H9 (cell line): ENCODE results near the gene GTF2F2. TPM values are rescaled to one million over a fixed set of nuclear protein-coding genes. Genes with fewer than 3 reads are reported as not detected.

ENCODE experiments used
- DNase-seq: peaks from one replicate; pipeline ENCODE4 v3.0.0-alpha.2; 2017
- H2AFZ ChIP-seq: one replicate; pipeline ENCODE4 v1.6.1; 2013; ENCODE audit warnings: mild to moderate bottlenecking, low read length, control low read depth, moderate library complexity
- H2AK5ac ChIP-seq: 2 replicates; pipeline ENCODE4 v1.6.1; 2013; ENCODE audit warnings: low read length, control low read depth, mixed read lengths; ENCODE audit not compliant: insufficient read length
- H2BK120ac ChIP-seq: one replicate; pipeline ENCODE4 v1.6.1; 2013; ENCODE audit warnings: low read depth, mild to moderate bottlenecking, low read length, control low read depth, inconsistent platforms; ENCODE audit not compliant: poor library complexity, severe bottlenecking
- H2BK12ac ChIP-seq: 2 replicates; pipeline ENCODE4 v1.6.1; 2013; ENCODE audit warnings: low read length, control low read depth, mixed read lengths, low read depth; ENCODE audit not compliant: insufficient read length
- H2BK15ac ChIP-seq: 2 replicates; pipeline ENCODE4 v1.6.1; 2013; ENCODE audit warnings: low read depth, low read length, control low read depth
- H2BK20ac ChIP-seq: one replicate; pipeline ENCODE4 v1.6.1; 2013; ENCODE audit warnings: low read depth, mild to moderate bottlenecking, low read length, control low read depth, inconsistent platforms; ENCODE audit not compliant: poor library complexity, severe bottlenecking
- H2BK5ac ChIP-seq: 2 replicates; pipeline ENCODE4 v1.6.1; 2013; ENCODE audit warnings: low read length, control low read depth, mixed read lengths; ENCODE audit not compliant: insufficient read length
- H3K14ac ChIP-seq: 2 replicates; pipeline ENCODE4 v1.6.1; 2013; ENCODE audit warnings: low read length, control low read depth; ENCODE audit not compliant: insufficient read depth
- H3K18ac ChIP-seq: 2 replicates; pipeline ENCODE4 v1.6.1; 2013; ENCODE audit warnings: low read depth, mild to moderate bottlenecking, mixed read lengths, low read length, control low read depth; ENCODE audit not compliant: insufficient read length
- H3K23ac ChIP-seq: 2 replicates; pipeline ENCODE4 v1.6.1; 2013; ENCODE audit warnings: low read length, control low read depth, mixed read lengths, low read depth; ENCODE audit not compliant: insufficient read length
- H3K23me2 ChIP-seq: 2 replicates; pipeline ENCODE4 v1.6.1; 2013; ENCODE audit warnings: low read depth, mild to moderate bottlenecking, mixed read lengths, low read length, control low read depth; ENCODE audit not compliant: insufficient read length, poor library complexity, severe bottlenecking
- H3K27ac ChIP-seq: 2 replicates; pipeline ENCODE4 v1.5.1; 2013; ENCODE audit warnings: low read length, control low read depth, mixed read lengths, low read depth; ENCODE audit not compliant: insufficient read length
- H3K27me3 ChIP-seq: 2 replicates; pipeline ENCODE4 v1.6.1; 2013; ENCODE audit warnings: low read length, control low read depth, inconsistent platforms; ENCODE audit not compliant: insufficient read depth
- H3K4ac ChIP-seq: 2 replicates; pipeline ENCODE4 v1.6.1; 2013; ENCODE audit warnings: low read depth, mild to moderate bottlenecking, control low read depth, inconsistent platforms, low read length, moderate library complexity
- H3K4me1 ChIP-seq: 2 replicates; pipeline ENCODE4 v1.6.1; 2013; ENCODE audit warnings: low read length, control low read depth, inconsistent platforms; ENCODE audit not compliant: insufficient read depth
- H3K4me2 ChIP-seq: 2 replicates; pipeline ENCODE4 v1.6.1; 2013; ENCODE audit warnings: low read length, control low read depth, mixed read lengths; ENCODE audit not compliant: insufficient read length, insufficient read depth
- H3K56ac ChIP-seq: 2 replicates; pipeline ENCODE4 v1.6.1; 2013; ENCODE audit warnings: low read depth, mild to moderate bottlenecking, mixed read lengths, low read length, control low read depth; ENCODE audit not compliant: insufficient read length
- H3K79me1 ChIP-seq: 2 replicates; pipeline ENCODE4 v1.6.1; 2013; ENCODE audit warnings: low read depth, mild to moderate bottlenecking, moderate library complexity, low read length, control low read depth, inconsistent platforms; ENCODE audit not compliant: insufficient read depth, poor library complexity, severe bottlenecking
- H3K79me2 ChIP-seq: 2 replicates; pipeline ENCODE4 v1.6.1; 2013; ENCODE audit warnings: low read length, control low read depth, inconsistent platforms; ENCODE audit not compliant: insufficient read depth
- H3K9ac ChIP-seq: 2 replicates; pipeline ENCODE4 v1.6.1; 2013; ENCODE audit warnings: low read length, control low read depth, mixed read lengths; ENCODE audit not compliant: insufficient read length; ENCODE audit errors: extremely low read depth
- H3K9me3 ChIP-seq: one replicate; pipeline ENCODE4 v1.6.1; 2013; ENCODE audit warnings: low read depth, low read length, inconsistent platforms; ENCODE audit not compliant: control insufficient read depth
- H3T11ph ChIP-seq: one replicate; pipeline ENCODE4 v1.6.1; 2013; ENCODE audit warnings: mild to moderate bottlenecking, low read length, control low read depth, inconsistent platforms
- H4K20me1 ChIP-seq: one replicate; pipeline ENCODE4 v1.6.1; 2013; ENCODE audit not compliant: control insufficient read depth, insufficient read length, insufficient read depth
- H4K5ac ChIP-seq: 2 replicates; pipeline ENCODE4 v1.6.1; 2013; ENCODE audit warnings: low read depth, mild to moderate bottlenecking, mixed read lengths, low read length, control low read depth; ENCODE audit not compliant: insufficient read length
- H4K8ac ChIP-seq: replicated peaks from 2 replicates; pipeline ENCODE4 v1.6.1; 2013; ENCODE audit warnings: low read length, control low read depth, mixed read lengths, low read depth; ENCODE audit not compliant: insufficient read length
- H4K91ac ChIP-seq: 2 replicates; pipeline ENCODE4 v1.6.1; 2013; ENCODE audit warnings: low read depth, mild to moderate bottlenecking, moderate library complexity, mixed read lengths, low read length, control low read depth; ENCODE audit not compliant: insufficient read length
- H3K27ac Mint-ChIP-seq, 3 experiments: 2 replicates in 2 of 3; 3 replicates in 1 of 3; pipeline ENCODE4 v1.8.0; 2020 to 2021; ENCODE audit warnings: mixed read lengths in 3 of 3, mild to moderate bottlenecking in 1 of 3, moderate library complexity in 1 of 3
- H3K27me3 Mint-ChIP-seq: 2 replicates; pipeline ENCODE4 v1.8.0; 2021; ENCODE audit warnings: low read depth, mild to moderate bottlenecking, moderate library complexity, mixed read lengths
- H3K36me3 Mint-ChIP-seq, 3 experiments: 2 replicates in 2 of 3; 3 replicates in 1 of 3; pipeline ENCODE4 v1.8.0; 2020 to 2021; ENCODE audit warnings: low read depth in 3 of 3, mixed read lengths in 3 of 3; ENCODE audit not compliant: insufficient read depth in 1 of 3
- H3K4me1 Mint-ChIP-seq, 2 experiments: 2 replicates each; pipeline ENCODE4 v1.8.0; 2020; ENCODE audit warnings: mixed read lengths in 2 of 2
- H3K4me3 Mint-ChIP-seq, 2 experiments: 2 replicates in 1 of 2; 3 replicates in 1 of 2; pipeline ENCODE4 v1.8.0; 2020 to 2021; ENCODE audit warnings: mild to moderate bottlenecking in 2 of 2, mixed read lengths in 2 of 2, moderate library complexity in 1 of 2
- H3K9me3 Mint-ChIP-seq, 2 experiments: 2 replicates in 1 of 2; 3 replicates in 1 of 2; pipeline ENCODE4 v1.8.0; 2020; ENCODE audit warnings: mild to moderate bottlenecking in 2 of 2, mixed read lengths in 2 of 2, moderate library complexity in 1 of 2
- total RNA-seq: library from RNA; stranded (reverse); gene quantifications from 2 replicates; pipeline ENCODE4 v1.2.1, GENCODE V29; 2021
- TF ChIP-seq, protein P1 (sequence below): fragments of 200-600 bp; sonication (generic); conservative IDR thresholded peaks from 3 replicates; pipeline ENCODE4 v1.8.0; 2021; ENCODE audit warnings: antibody characterized with exemption, mild to moderate bottlenecking

GTF2F2 gene
- total RNA-seq, 1 experiment from 2014 or later, result 29.6 TPM

DNA sequence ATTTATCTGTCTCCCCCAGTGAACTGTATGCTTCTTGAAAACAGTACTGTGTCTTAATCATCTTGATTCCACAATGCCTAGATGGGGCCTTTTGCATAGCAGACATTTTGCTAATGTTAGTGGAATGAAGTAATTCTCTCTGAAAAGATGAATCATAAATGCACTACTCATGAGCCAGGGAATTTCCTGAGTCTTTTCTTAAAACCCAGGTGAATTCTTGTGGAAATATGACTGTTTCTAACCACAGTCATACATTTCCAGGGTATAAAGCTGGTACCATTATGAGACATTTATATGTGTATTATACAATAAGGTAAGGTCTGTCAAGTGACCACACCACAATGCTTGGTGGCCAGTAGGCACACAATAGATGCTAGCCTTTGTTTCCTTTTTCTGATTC, 86.0 kb downstream of the GTF2F2 start:
- no peak overlapping the region for H3K56ac ChIP-seq
- TF ChIP-seq, protein P1, sequence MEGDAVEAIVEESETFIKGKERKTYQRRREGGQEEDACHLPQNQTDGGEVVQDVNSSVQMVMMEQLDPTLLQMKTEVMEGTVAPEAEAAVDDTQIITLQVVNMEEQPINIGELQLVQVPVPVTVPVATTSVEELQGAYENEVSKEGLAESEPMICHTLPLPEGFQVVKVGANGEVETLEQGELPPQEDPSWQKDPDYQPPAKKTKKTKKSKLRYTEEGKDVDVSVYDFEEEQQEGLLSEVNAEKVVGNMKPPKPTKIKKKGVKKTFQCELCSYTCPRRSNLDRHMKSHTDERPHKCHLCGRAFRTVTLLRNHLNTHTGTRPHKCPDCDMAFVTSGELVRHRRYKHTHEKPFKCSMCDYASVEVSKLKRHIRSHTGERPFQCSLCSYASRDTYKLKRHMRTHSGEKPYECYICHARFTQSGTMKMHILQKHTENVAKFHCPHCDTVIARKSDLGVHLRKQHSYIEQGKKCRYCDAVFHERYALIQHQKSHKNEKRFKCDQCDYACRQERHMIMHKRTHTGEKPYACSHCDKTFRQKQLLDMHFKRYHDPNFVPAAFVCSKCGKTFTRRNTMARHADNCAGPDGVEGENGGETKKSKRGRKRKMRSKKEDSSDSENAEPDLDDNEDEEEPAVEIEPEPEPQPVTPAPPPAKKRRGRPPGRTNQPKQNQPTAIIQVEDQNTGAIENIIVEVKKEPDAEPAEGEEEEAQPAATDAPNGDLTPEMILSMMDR, result no peak
- H4K20me1 ChIP-seq, result no peaks in the 10 kb centered on the region
- no peak overlapping the region for H3K4me3 Mint-ChIP-seq
- H4K5ac ChIP-seq, result no peak overlapping the region
- H3K27ac Mint-ChIP-seq, result no peak overlapping the region
- H3K36me3 Mint-ChIP-seq, result peaks cover 14 to 31% (median 25%) of the 10 kb centered on the region in 3 experiments; a peak in 6 of 7 replicates
- no peak overlapping the region for H4K8ac ChIP-seq
- H3K27me3 Mint-ChIP-seq, result no peaks in the 10 kb centered on the region
- H3K9me3 Mint-ChIP-seq, result no peaks in the 10 kb centered on the region
- H3K27me3 ChIP-seq, result no peaks in the 10 kb centered on the region
- H3K9ac ChIP-seq, result no peak overlapping the region
- H2BK5ac ChIP-seq, result no peak overlapping the region
- no peak overlapping the region for H2BK15ac ChIP-seq
- H3K79me2 ChIP-seq, result no peaks in the 10 kb centered on the region
- no peak overlapping the region for H3K23ac ChIP-seq
- H3T11ph ChIP-seq, result no peak overlapping the region
- no peak for DNase-seq
- H3K23me2 ChIP-seq, result no peaks in the 10 kb centered on the region
- H2AK5ac ChIP-seq, result no peak overlapping the region
- no peak overlapping the region for H3K27ac ChIP-seq
- H3K4ac ChIP-seq, result no peak overlapping the region
- H3K4me1 ChIP-seq, result no peaks in the 10 kb centered on the region
- H3K4me1 Mint-ChIP-seq, result no peaks in the 10 kb centered on the region
- no peak overlapping the region for H3K18ac ChIP-seq
- no peak overlapping the region for H2BK20ac ChIP-seq
- H3K14ac ChIP-seq, result no peak overlapping the region
- H3K9me3 ChIP-seq, result no peaks in the 10 kb centered on the region
- no peaks in the 10 kb centered on the region for H3K79me1 ChIP-seq
- H2AFZ ChIP-seq, result no peak overlapping the region
- H3K4me2 ChIP-seq, result no peak overlapping the region
- no peak overlapping the region for H2BK12ac ChIP-seq
- H2BK120ac ChIP-seq, result no peak overlapping the region
- no peak overlapping the region for H4K91ac ChIP-seq
